Measurements from ENCODE around the gene NFATC2IP. TPM values are rescaled to one million over a fixed set of nuclear protein-coding genes. Genes with fewer than 3 reads are reported as not detected.

The NFATC2IP gene
- total and polyA plus RNA-seq, 4 donors, result 5.8 to 17.6 (median 11.9) TPM

- Histone ChIP-seq H3K27me3 (ENCODE audit: control insufficient read depth in 4 of 4, insufficient read depth in 4 of 4, low read length in 3 of 4) (no peaks in the 10 kb centered on the region), H3K4me1 (ENCODE audit: control insufficient read depth in 4 of 4, insufficient read depth in 4 of 4, low read length in 3 of 4) (no peaks in the 10 kb centered on the region), H3K36me3 (ENCODE audit: control insufficient read depth in 4 of 4, insufficient read depth in 3 of 4, low read depth in 1 of 4, low read length in 3 of 4) (peaks cover 4 to 23% (median 8%) of the 10 kb centered on the region in 4 donors), H3K9ac (ENCODE audit: low read depth in 1 of 2, low read length in 2 of 2) (no peak overlapping the region), H3K4me3 (ENCODE audit: low read depth in 1 of 3, low read length in 3 of 3) (no peak overlapping the region), H3K9me3 (ENCODE audit: control insufficient read depth in 4 of 4, low read length in 3 of 4) (no peaks in the 10 kb centered on the region), H3K27ac (ENCODE audit: low read depth in 1 of 2, low read length in 2 of 2) (no peak overlapping the region)
- WGBS, result 97% methylated on average over 29 of the region's 29 CpGs
- no peak for DNase-seq (ENCODE audit: low spot score)
- TF ChIP-seq NR2F2 (IDR thresholded peaks at IDR 0.05) (no peak), FOXA1 (IDR thresholded peaks at IDR 0.05) (no peak), YY1 (IDR thresholded peaks at IDR 0.05) (no peak), TAF1 (conservative IDR thresholded peaks at IDR 0.05) (no peak), MAX (IDR thresholded peaks at IDR 0.05) (no peak), JUND (IDR thresholded peaks at IDR 0.05) (no peak), EGR1 (IDR thresholded peaks at IDR 0.05; ENCODE audit: low read depth in 2 of 2) (no peak), RAD21 (IDR thresholded peaks at IDR 0.05) (no peak), RXRA (IDR thresholded peaks at IDR 0.05) (no peak), HNF4A (conservative IDR thresholded peaks at IDR 0.05) (no peak)
- TF ChIP-seq, protein P1, sequence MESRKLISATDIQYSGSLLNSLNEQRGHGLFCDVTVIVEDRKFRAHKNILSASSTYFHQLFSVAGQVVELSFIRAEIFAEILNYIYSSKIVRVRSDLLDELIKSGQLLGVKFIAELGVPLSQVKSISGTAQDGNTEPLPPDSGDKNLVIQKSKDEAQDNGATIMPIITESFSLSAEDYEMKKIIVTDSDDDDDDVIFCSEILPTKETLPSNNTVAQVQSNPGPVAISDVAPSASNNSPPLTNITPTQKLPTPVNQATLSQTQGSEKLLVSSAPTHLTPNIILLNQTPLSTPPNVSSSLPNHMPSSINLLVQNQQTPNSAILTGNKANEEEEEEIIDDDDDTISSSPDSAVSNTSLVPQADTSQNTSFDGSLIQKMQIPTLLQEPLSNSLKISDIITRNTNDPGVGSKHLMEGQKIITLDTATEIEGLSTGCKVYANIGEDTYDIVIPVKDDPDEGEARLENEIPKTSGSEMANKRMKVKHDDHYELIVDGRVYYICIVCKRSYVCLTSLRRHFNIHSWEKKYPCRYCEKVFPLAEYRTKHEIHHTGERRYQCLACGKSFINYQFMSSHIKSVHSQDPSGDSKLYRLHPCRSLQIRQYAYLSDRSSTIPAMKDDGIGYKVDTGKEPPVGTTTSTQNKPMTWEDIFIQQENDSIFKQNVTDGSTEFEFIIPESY (IDR thresholded peaks at IDR 0.05), result no peak
- TF ChIP-seq, protein P2, sequence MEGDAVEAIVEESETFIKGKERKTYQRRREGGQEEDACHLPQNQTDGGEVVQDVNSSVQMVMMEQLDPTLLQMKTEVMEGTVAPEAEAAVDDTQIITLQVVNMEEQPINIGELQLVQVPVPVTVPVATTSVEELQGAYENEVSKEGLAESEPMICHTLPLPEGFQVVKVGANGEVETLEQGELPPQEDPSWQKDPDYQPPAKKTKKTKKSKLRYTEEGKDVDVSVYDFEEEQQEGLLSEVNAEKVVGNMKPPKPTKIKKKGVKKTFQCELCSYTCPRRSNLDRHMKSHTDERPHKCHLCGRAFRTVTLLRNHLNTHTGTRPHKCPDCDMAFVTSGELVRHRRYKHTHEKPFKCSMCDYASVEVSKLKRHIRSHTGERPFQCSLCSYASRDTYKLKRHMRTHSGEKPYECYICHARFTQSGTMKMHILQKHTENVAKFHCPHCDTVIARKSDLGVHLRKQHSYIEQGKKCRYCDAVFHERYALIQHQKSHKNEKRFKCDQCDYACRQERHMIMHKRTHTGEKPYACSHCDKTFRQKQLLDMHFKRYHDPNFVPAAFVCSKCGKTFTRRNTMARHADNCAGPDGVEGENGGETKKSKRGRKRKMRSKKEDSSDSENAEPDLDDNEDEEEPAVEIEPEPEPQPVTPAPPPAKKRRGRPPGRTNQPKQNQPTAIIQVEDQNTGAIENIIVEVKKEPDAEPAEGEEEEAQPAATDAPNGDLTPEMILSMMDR (IDR thresholded peaks at IDR 0.05; ENCODE audit: low read depth, low read length, missing input control), result no peak
- TF ChIP-seq, protein P3, sequence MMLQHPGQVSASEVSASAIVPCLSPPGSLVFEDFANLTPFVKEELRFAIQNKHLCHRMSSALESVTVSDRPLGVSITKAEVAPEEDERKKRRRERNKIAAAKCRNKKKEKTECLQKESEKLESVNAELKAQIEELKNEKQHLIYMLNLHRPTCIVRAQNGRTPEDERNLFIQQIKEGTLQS (IDR thresholded peaks at IDR 0.05), result no peak
These were observed 36.6 kb upstream of the NFATC2IP start for GRCh38 chr16:28913946-28914724.

GRCh38 chr16:28915181-28915580 is 35.6 kb upstream of the NFATC2IP start:
- no peak for DNase-seq (ENCODE audit: low spot score)
- Histone ChIP-seq H3K4me1 (ENCODE audit: control insufficient read depth in 4 of 4, insufficient read depth in 4 of 4, low read length in 3 of 4) (no peaks in the 10 kb centered on the region), H3K27me3 (ENCODE audit: control insufficient read depth in 4 of 4, insufficient read depth in 4 of 4, low read length in 3 of 4) (no peaks in the 10 kb centered on the region), H3K9ac (ENCODE audit: low read depth in 1 of 2, low read length in 2 of 2) (no peak overlapping the region), H3K9me3 (ENCODE audit: control insufficient read depth in 4 of 4, low read length in 3 of 4) (no peaks in the 10 kb centered on the region), H3K27ac (ENCODE audit: low read depth in 1 of 2, low read length in 2 of 2) (no peak overlapping the region), H3K4me3 (ENCODE audit: low read depth in 1 of 3, low read length in 3 of 3) (no peak overlapping the region), H3K36me3 (ENCODE audit: control insufficient read depth in 4 of 4, insufficient read depth in 3 of 4, low read depth in 1 of 4, low read length in 3 of 4) (peaks cover 4 to 27% (median 8%) of the 10 kb centered on the region in 4 donors)
- TF ChIP-seq SP1 (IDR thresholded peaks at IDR 0.05) (no peak), RXRA (IDR thresholded peaks at IDR 0.05) (no peak), RAD21 (IDR thresholded peaks at IDR 0.05) (no peak), GABPA (IDR thresholded peaks at IDR 0.05 in 1 of 2, conservative IDR thresholded peaks at IDR 0.05 in 1 of 2) (no peak), HNF4G (IDR thresholded peaks at IDR 0.05) (no peak), JUND (IDR thresholded peaks at IDR 0.05) (no peak), TAF1 (conservative IDR thresholded peaks at IDR 0.05) (no peak), FOXA2 (IDR thresholded peaks at IDR 0.05) (no peak), HNF4A (conservative IDR thresholded peaks at IDR 0.05) (no peak)
- TF ChIP-seq, protein P1 (IDR thresholded peaks at IDR 0.05), result no peak
- TF ChIP-seq, protein P2 (IDR thresholded peaks at IDR 0.05; ENCODE audit: low read depth, low read length, missing input control), result no peak
- TF ChIP-seq, protein P3 (IDR thresholded peaks at IDR 0.05), result no peak

All from liver (tissue), 9 donors.